Endothelial cell of umbilical vein (primary cell): ENCODE data around the gene TGIF1. TPM values are rescaled to one million over a fixed set of nuclear protein-coding genes. Genes with fewer than 3 reads are reported as not detected.

Experiments used
- Bru-seq: library from RNA; stranded (reverse); fragments of 400-500 nt; gene quantifications from one replicate; lab custom pipeline; 2021; lab: Mats Ljungman, UMichigan
- BruChase-seq, 2 experiments: library from RNA; stranded (reverse); fragments of 400-500 nt; gene quantifications; one replicate each; lab custom pipeline; 2021; lab: Mats Ljungman, UMichigan
- BruUV-seq: library from RNA; stranded (reverse); fragments of 400-500 nt; replicated peaks from 2 replicates; lab custom pipeline; 2021; lab: Mats Ljungman, UMichigan
- CTCF ChIA-PET: fragments of 300-600, 350-600 bp; sonication (Branson Sonifier 250); formaldehyde crosslinking; loops from one replicate; lab custom pipeline; 2021; ENCODE audit warnings: antibody characterized with exemption, inconsistent platforms; lab: Charles Lee
- POLR2A ChIA-PET: fragments of 300-600, 350-600 bp; sonication (Branson Sonifier 250); formaldehyde crosslinking; loops from one replicate; lab custom pipeline; 2021; ENCODE audit warnings: antibody characterized with exemption, inconsistent platforms; lab: Charles Lee
- DNase-seq: peaks from one replicate; pipeline ENCODE4 v3.0.0-alpha.2; 2011; ENCODE audit warnings: low read depth, low spot score
- FAIRE-seq: peaks from 2 replicates; lab custom pipeline; 2011; peaks lifted over from hg19 to GRCh38; lab: Jason Lieb, UNC
- H2AFZ ChIP-seq: 2 replicates; pipeline ENCODE4 v1.6.0; 2012; ENCODE audit warnings: low read depth, low read length, control low read depth, inconsistent platforms
- H3K27ac ChIP-seq: 2 replicates; pipeline ENCODE4 v1.5.1; 2011; ENCODE audit warnings: low read depth, mild to moderate bottlenecking, control low read depth, low read length, moderate library complexity; ENCODE audit not compliant: insufficient read depth
- H3K27me3 ChIP-seq, 2 experiments: 2 replicates each; pipeline versions ENCODE4 v1.6.0 to v1.6.1; 2011; ENCODE audit warnings: low read length in 2 of 2, mixed read lengths in 1 of 2; ENCODE audit not compliant: control insufficient read depth in 2 of 2, insufficient read depth in 2 of 2
- H3K36me3 ChIP-seq, 2 experiments: 2 replicates in 1 of 2; 3 replicates in 1 of 2; pipeline ENCODE4 v1.5.1; 2011; ENCODE audit warnings: low read length in 2 of 2, mild to moderate bottlenecking in 1 of 2, moderate library complexity in 1 of 2; ENCODE audit not compliant: control insufficient read depth in 2 of 2, insufficient read depth in 2 of 2; ENCODE audit errors: extremely low read depth in 1 of 2
- H3K4me1 ChIP-seq: 3 replicates; pipeline ENCODE4 v1.5.1; 2011; ENCODE audit warnings: mild to moderate bottlenecking, low read length; ENCODE audit not compliant: control insufficient read depth, insufficient read depth; ENCODE audit errors: extremely low read depth
- H3K4me2 ChIP-seq: 2 replicates; pipeline ENCODE4 v1.6.1; 2011; ENCODE audit warnings: low read length, control low read depth, mixed read lengths; ENCODE audit not compliant: insufficient read depth
- H3K4me3 ChIP-seq, 3 experiments: fragments of 200-600 bp in 1 of 3; sonication (generic), shearing (Covaris generic) in 1 of 3; replicated peaks in 1 of 3; 2 replicates each; pipeline ENCODE4 v1.5.1; 2011 to 2016; ENCODE audit warnings: control low read depth in 3 of 3, low read length in 3 of 3, mild to moderate bottlenecking in 2 of 3, inconsistent platforms in 1 of 3, low read depth in 1 of 3, moderate library complexity in 1 of 3; ENCODE audit not compliant: insufficient read depth in 1 of 3
- H3K79me2 ChIP-seq: 2 replicates; pipeline ENCODE4 v1.6.0; 2012; ENCODE audit warnings: low read length, inconsistent platforms; ENCODE audit not compliant: control insufficient read depth, insufficient read depth
- H3K9ac ChIP-seq: replicated peaks from 2 replicates; pipeline ENCODE3; 2011; ENCODE audit warnings: low read length, control low read depth; ENCODE audit not compliant: insufficient read depth; ENCODE audit errors: extremely low read depth
- H3K9me1 ChIP-seq: replicated peaks from 3 replicates; pipeline ENCODE4 v1.6.0; 2011; ENCODE audit warnings: mild to moderate bottlenecking, low read length; ENCODE audit not compliant: control insufficient read depth, insufficient read depth; ENCODE audit errors: extremely low read depth
- H3K9me3 ChIP-seq: replicated peaks from 2 replicates; pipeline ENCODE4 v1.5.1; 2012; ENCODE audit warnings: low read length, inconsistent platforms; ENCODE audit not compliant: control insufficient read depth, insufficient read depth
- H4K20me1 ChIP-seq: replicated peaks from 2 replicates; pipeline ENCODE3; 2011; ENCODE audit warnings: mild to moderate bottlenecking, low read length; ENCODE audit not compliant: control insufficient read depth, insufficient read depth; ENCODE audit errors: extremely low read depth
- JUN ChIP-seq: IDR thresholded peaks from 2 replicates; pipeline ENCODE4 v1.6.1; 2011; ENCODE audit warnings: borderline replicate concordance, low read depth; ENCODE audit not compliant: insufficient read length, insufficient read depth
- MAX ChIP-seq: IDR thresholded peaks from 2 replicates; pipeline ENCODE4 v1.6.1; 2011; ENCODE audit not compliant: insufficient read depth, insufficient read length
- MYC ChIP-seq: IDR thresholded peaks from one replicate; pipeline ENCODE4 v1.6.1; 2011; ENCODE audit warnings: mild to moderate bottlenecking, low read depth, low read length
- POLR2A ChIP-seq: IDR thresholded peaks from 2 replicates; pipeline ENCODE4 v1.6.1; 2012; ENCODE audit warnings: low read depth, mild to moderate bottlenecking, control low read depth, low read length
- POLR2AphosphoS5 ChIP-seq: IDR thresholded peaks from 2 replicates; pipeline ENCODE4 v1.6.1; 2012; ENCODE audit warnings: low read depth, mild to moderate bottlenecking, control low read depth, low read length, moderate library complexity; ENCODE audit not compliant: insufficient read depth
- dilution Hi-C: fragments of 300-500 bp; cut with MboI; formaldehyde crosslinking; loops from one replicate; pipeline ENCODE4 v1.15.0; 2019; ENCODE audit warnings: low sequenced_read_pairs; ENCODE audit not compliant: extremely low pct_ligation_motif_present
- intact Hi-C: fragments of 100-400 bp; cut with micrococcal nuclease; formaldehyde crosslinking; loops from one replicate; pipeline ENCODE4 v1.10.0; 2022
- long read RNA-seq: library from polyadenylated mRNA; stranded (forward); transcript quantifications from one replicate; pipeline ENCODE4 v2.0.0, GENCODE V29; 2021
- polyA minus RNA-seq, 3 experiments: library from RNA; depleted of rRNA, polyadenylated mRNA; stranded (reverse); fragments of >200 nt; gene quantifications; 1 replicate in 1 of 3; 2 replicates in 2 of 3; pipeline ENCODE4 v1.2.3, GENCODE V29; 2011
- polyA plus RNA-seq, 4 experiments: library from polyadenylated mRNA; depleted of rRNA in 3 of 4; stranded (reverse) in 3 of 4; unstranded in 1 of 4; fragments of >200 nt; gene quantifications; 2 replicates each; pipeline versions ENCODE4 v1.2.1 to v1.2.3, GENCODE V29; 2011 to 2012; ENCODE audit warnings: missing spikeins in 1 of 4
- total RNA-seq: library from RNA; stranded (reverse); gene quantifications from 2 replicates; pipeline ENCODE4 v1.2.3, GENCODE V29; 2021

TGIF1 gene
- 71.1 and 75.6 TPM in 2 replicates for total RNA-seq
- polyA plus RNA-seq, result 95.8 and 96.6 TPM in 2 replicates
- 96.9 and 103 TPM in 2 replicates for polyA plus RNA-seq (2011; cell fraction: cytosol; rRNA removed)
- 194 and 217 TPM in 2 replicates for polyA plus RNA-seq (2011; cell fraction: nucleus; rRNA removed)
- 46.9 and 47.2 TPM in 2 replicates for polyA plus RNA-seq (2012)
- polyA minus RNA-seq, result 99.1 and 109 TPM in 2 replicates
- 61.6 TPM for polyA minus RNA-seq (2011; cell fraction: cytosol; rRNA and poly(A)+ RNA removed)
- 84.2 and 93.9 TPM in 2 replicates for polyA minus RNA-seq (2011; cell fraction: nucleus; rRNA and poly(A)+ RNA removed)
- Bru-seq, nascent RNA, result percentile 67 among the genes with signal in this experiment
- BruChase-seq, experiment 1, labeled RNA remaining after a 6-hour chase, result percentile 47 among the genes with signal in this experiment
- BruChase-seq, experiment 2, labeled RNA remaining after a 2-hour chase, result percentile 53 among the genes with signal in this experiment
- long read RNA-seq, transcript TGIF1-206 (3 exons, 1,689 nt), result minor isoform, 5 of 108 reads
- long read RNA-seq, transcript TGIF1-208 (2 exons, 2,214 nt), result minor isoform, 6 of 108 reads
- long read RNA-seq, transcript TGIF1-202 (3 exons, 2,076 nt), result major isoform, 65 of 108 reads
- long read RNA-seq, partial matches to known transcripts, result 0 of 108 reads
- long read RNA-seq, other reads (novel, unspliced or antisense), result 18 of 108 reads

- ChIA-PET CTCF (interaction anchor here (1.0 to 5.7 kb wide), 9 partner anchors 44 to 321 kb away, joined by 3 to 59 read pairs (median 4); no protein-coding TSS in a partner anchor), POLR2A (interaction anchor here (2.3 kb wide), 1 partner anchor 215 kb away, joined by 6 read pairs; no protein-coding TSS in a partner anchor)
- peak; percentile 85 for DNase-seq
- peak; percentile 46 for FAIRE-seq
- peak within 1 kb of the TSS; percentile 91 for H3K4me2 ChIP-seq
- no peaks in the 10 kb centered on the region for H3K27me3 ChIP-seq
- peak; percentile 58 for TF ChIP-seq POLR2AphosphoS5
- peak; percentile 41 for TF ChIP-seq MAX
- peak; percentile 65 for TF ChIP-seq POLR2A
- TF ChIP-seq JUN, result no peak
- TF ChIP-seq MYC, result no peak
- H2AFZ ChIP-seq, result peak within 1 kb of the TSS; percentile 13
- no peaks in the 10 kb centered on the region for H3K9me1 ChIP-seq
- dilution Hi-C loops (loop anchor here (25.0 kb wide), 1 partner anchor 188 kb away; the partner anchor contains the start of gene MYL12B), intact Hi-C loops (loop anchor here (1.0 to 5.0 kb wide), 5 partner anchors 174 to 547 kb away; partner anchors contain the start of gene MYL12B)
- H3K4me3 ChIP-seq, result peak within 1 kb of the TSS; percentile 90 to 95 (median 92)
- H3K9ac ChIP-seq, result peak within 1 kb of the TSS; percentile 96
- H3K9me3 ChIP-seq, result no peaks in the 10 kb centered on the region
- no peaks in the 10 kb centered on the region for H4K20me1 ChIP-seq
- no TSS peak for BruUV-seq
- no peaks in the 10 kb centered on the region for H3K36me3 ChIP-seq
- peaks cover 50% of the 10 kb centered on the region for H3K79me2 ChIP-seq
- peaks cover 32% of the 10 kb centered on the region for H3K4me1 ChIP-seq
- H3K27ac ChIP-seq, result peak within 1 kb of the TSS; percentile 99
Measured at GRCh38 chr18:3450012-3450798, at the start of gene TGIF1. Gene TGIF1, plus strand, starts transcription at chr18:3450172. Its CDS starts 318 bp downstream, at chr18:3450490.
